DOHH2 (cell line): ENCODE results near the gene COG2.

Source experiments
- H3F3A ChIP-seq: fragments of 200-600 bp; sonication (generic), shearing (Covaris generic); 2 replicates; pipeline ENCODE4 v1.6.0; 2016; ENCODE audit warnings: antibody characterized with exemption, mild to moderate bottlenecking; ENCODE audit not compliant: control insufficient read depth, insufficient read depth
- H3K27ac ChIP-seq: fragments of 200-600 bp; sonication (generic); 2 replicates; pipeline ENCODE4 v1.5.1; 2014; ENCODE audit warnings: low read depth, mild to moderate bottlenecking, low read length, moderate library complexity
- H3K27me3 ChIP-seq: fragments of 200-600 bp; sonication (generic); 2 replicates; pipeline ENCODE4 v1.6.1; 2014; ENCODE audit warnings: mild to moderate bottlenecking, low read length, mixed read lengths; ENCODE audit not compliant: control insufficient read depth
- H3K36me3 ChIP-seq: fragments of 200-600 bp; sonication (generic); 2 replicates; pipeline ENCODE4 v1.6.1; 2014; ENCODE audit warnings: mild to moderate bottlenecking, low read length, moderate library complexity, mixed read lengths; ENCODE audit not compliant: control insufficient read depth
- H3K4me1 ChIP-seq: fragments of 200-600 bp; sonication (generic); 2 replicates; pipeline ENCODE4 v1.6.1; 2014; ENCODE audit warnings: mild to moderate bottlenecking, low read length, mixed read lengths; ENCODE audit not compliant: control insufficient read depth
- H3K4me2 ChIP-seq: fragments of 200-600 bp; sonication (generic); 2 replicates; pipeline ENCODE4 v1.6.0; 2014; ENCODE audit warnings: mild to moderate bottlenecking, low read length, moderate library complexity
- H3K4me3 ChIP-seq: fragments of 200-600 bp; sonication (generic); 2 replicates; pipeline ENCODE4 v1.5.1; 2014; ENCODE audit warnings: mild to moderate bottlenecking, low read length, mixed read lengths
- H3K79me2 ChIP-seq: fragments of 200-600 bp; sonication (generic); 2 replicates; pipeline ENCODE4 v1.6.1; 2014; ENCODE audit warnings: mild to moderate bottlenecking, low read length, mixed read lengths; ENCODE audit not compliant: control insufficient read depth
- H3K9me2 ChIP-seq: fragments of 200-600 bp; sonication (generic); replicated peaks from 2 replicates; pipeline ENCODE4 v1.6.1; 2014; ENCODE audit warnings: mild to moderate bottlenecking, low read length, mixed read lengths; ENCODE audit not compliant: control insufficient read depth
- H3K9me3 ChIP-seq: fragments of 200-600 bp; sonication (generic); 2 replicates; pipeline ENCODE4 v1.6.1; 2014; ENCODE audit warnings: antibody characterized with exemption, low read length, mixed read lengths; ENCODE audit not compliant: control insufficient read depth, insufficient read depth
- H4K20me1 ChIP-seq: fragments of 200-600 bp; sonication (generic); 2 replicates; pipeline ENCODE4 v1.6.0; 2014; ENCODE audit warnings: low read depth, mild to moderate bottlenecking, antibody characterized with exemption, low read length, moderate library complexity; ENCODE audit not compliant: control insufficient read depth, insufficient read depth
- CTCF ChIP-seq: fragments of 200-600 bp; sonication (generic); IDR thresholded peaks from one replicate; pipeline ENCODE4 v1.5.1; 2014; ENCODE audit warnings: antibody characterized with exemption, mild to moderate bottlenecking, low read depth, low read length; ENCODE audit not compliant: poor library complexity, severe bottlenecking
- EZH2phosphoT487 ChIP-seq: fragments of 200-600 bp; sonication (generic); IDR thresholded peaks from 2 replicates; pipeline ENCODE4 v1.6.1; 2017; ENCODE audit warnings: borderline replicate concordance, mild to moderate bottlenecking, antibody characterized with exemption, low read length, moderate library complexity, mixed read lengths

Gene COG2

GRCh38 chr1:230621324-230622030, 20.8 kb upstream of the COG2 start:
- no peaks in the 10 kb centered on the region for H3K9me3 ChIP-seq
- no peaks in the 10 kb centered on the region for H4K20me1 ChIP-seq
- H3K4me2 ChIP-seq = no peak overlapping the region
- H3K9me2 ChIP-seq = no peaks in the 10 kb centered on the region
- TF ChIP-seq EZH2phosphoT487 (no peak), CTCF (no peak)
- H3K27ac ChIP-seq = no peak overlapping the region
- no peak overlapping the region for H3K4me3 ChIP-seq
- peaks cover 31% of the 10 kb centered on the region for H3K27me3 ChIP-seq
- H3K79me2 ChIP-seq = no peaks in the 10 kb centered on the region
- no peaks in the 10 kb centered on the region for H3F3A ChIP-seq
- H3K4me1 ChIP-seq = no peaks in the 10 kb centered on the region
- H3K36me3 ChIP-seq = no peaks in the 10 kb centered on the region

- Histone ChIP-seq H3F3A (no peaks in the 10 kb centered on the region), H3K4me2 (no peak overlapping the region), H3K27ac (no peak overlapping the region), H3K79me2 (no peaks in the 10 kb centered on the region), H4K20me1 (no peaks in the 10 kb centered on the region), H3K36me3 (no peaks in the 10 kb centered on the region), H3K4me3 (no peak overlapping the region), H3K4me1 (no peaks in the 10 kb centered on the region), H3K27me3 (peaks cover 28% of the 10 kb centered on the region), H3K9me2 (no peaks in the 10 kb centered on the region), H3K9me3 (no peaks in the 10 kb centered on the region)
- no peak for TF ChIP-seq CTCF
- TF ChIP-seq EZH2phosphoT487 = no peak
These were observed 20.1 kb upstream of the COG2 start for GRCh38 chr1:230622151-230622550.

GRCh38 chr1:230624097-230624713, 18.1 kb upstream of the COG2 start:
- H3K4me3 ChIP-seq = no peak overlapping the region
- H3K4me1 ChIP-seq = no peaks in the 10 kb centered on the region
- H4K20me1 ChIP-seq = no peaks in the 10 kb centered on the region
- no peaks in the 10 kb centered on the region for H3F3A ChIP-seq
- H3K27me3 ChIP-seq = peaks cover 24% of the 10 kb centered on the region
- H3K27ac ChIP-seq = no peak overlapping the region
- TF ChIP-seq CTCF (no peak), EZH2phosphoT487 (no peak)
- H3K4me2 ChIP-seq = no peak overlapping the region
- no peaks in the 10 kb centered on the region for H3K9me3 ChIP-seq
- no peaks in the 10 kb centered on the region for H3K79me2 ChIP-seq
- no peaks in the 10 kb centered on the region for H3K36me3 ChIP-seq
- H3K9me2 ChIP-seq = no peaks in the 10 kb centered on the region
